ENCODE results near the gene SCRN2.

DNA sequence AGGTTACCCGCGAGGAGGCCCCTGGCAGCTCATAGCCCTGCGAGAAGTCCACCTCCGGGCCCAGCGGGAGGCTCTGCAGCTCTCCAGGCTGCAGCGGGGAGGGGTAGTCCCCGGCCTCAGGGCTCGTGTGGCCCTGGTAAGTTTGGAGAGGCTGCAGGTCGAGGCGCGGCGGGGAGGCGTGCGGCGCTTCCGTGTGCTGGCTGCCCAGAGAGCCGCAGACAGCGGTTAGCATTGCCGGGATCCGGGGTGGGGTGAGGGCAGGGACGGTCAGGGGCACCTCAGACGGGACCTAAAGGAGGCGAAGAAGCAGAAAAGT is 7.1 kb upstream of the SCRN2 start:
- TF ChIP-seq CTCF (IDR thresholded peaks at IDR 0.05; ENCODE audit: insufficient read depth, low read length) (no peak), POLR2AphosphoS5 (IDR thresholded peaks at IDR 0.05; ENCODE audit: low read depth) (no peak), GABPA (IDR thresholded peaks at IDR 0.05; ENCODE audit: low read depth) (no peak), SPI1 (IDR thresholded peaks at IDR 0.05; ENCODE audit: borderline replicate concordance, low read depth) (no peak)
- TF ChIP-seq, protein P1, sequence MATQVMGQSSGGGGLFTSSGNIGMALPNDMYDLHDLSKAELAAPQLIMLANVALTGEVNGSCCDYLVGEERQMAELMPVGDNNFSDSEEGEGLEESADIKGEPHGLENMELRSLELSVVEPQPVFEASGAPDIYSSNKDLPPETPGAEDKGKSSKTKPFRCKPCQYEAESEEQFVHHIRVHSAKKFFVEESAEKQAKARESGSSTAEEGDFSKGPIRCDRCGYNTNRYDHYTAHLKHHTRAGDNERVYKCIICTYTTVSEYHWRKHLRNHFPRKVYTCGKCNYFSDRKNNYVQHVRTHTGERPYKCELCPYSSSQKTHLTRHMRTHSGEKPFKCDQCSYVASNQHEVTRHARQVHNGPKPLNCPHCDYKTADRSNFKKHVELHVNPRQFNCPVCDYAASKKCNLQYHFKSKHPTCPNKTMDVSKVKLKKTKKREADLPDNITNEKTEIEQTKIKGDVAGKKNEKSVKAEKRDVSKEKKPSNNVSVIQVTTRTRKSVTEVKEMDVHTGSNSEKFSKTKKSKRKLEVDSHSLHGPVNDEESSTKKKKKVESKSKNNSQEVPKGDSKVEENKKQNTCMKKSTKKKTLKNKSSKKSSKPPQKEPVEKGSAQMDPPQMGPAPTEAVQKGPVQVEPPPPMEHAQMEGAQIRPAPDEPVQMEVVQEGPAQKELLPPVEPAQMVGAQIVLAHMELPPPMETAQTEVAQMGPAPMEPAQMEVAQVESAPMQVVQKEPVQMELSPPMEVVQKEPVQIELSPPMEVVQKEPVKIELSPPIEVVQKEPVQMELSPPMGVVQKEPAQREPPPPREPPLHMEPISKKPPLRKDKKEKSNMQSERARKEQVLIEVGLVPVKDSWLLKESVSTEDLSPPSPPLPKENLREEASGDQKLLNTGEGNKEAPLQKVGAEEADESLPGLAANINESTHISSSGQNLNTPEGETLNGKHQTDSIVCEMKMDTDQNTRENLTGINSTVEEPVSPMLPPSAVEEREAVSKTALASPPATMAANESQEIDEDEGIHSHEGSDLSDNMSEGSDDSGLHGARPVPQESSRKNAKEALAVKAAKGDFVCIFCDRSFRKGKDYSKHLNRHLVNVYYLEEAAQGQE (IDR thresholded peaks at IDR 0.05; ENCODE audit: insufficient replicate concordance, low read depth): no peak

Data from HL-60 (cell line).